ENCODE data around the gene PPM1K. TPM values are rescaled to one million over a fixed set of nuclear protein-coding genes. Genes with fewer than 3 reads are reported as not detected.

Gene PPM1K
- total and polyA plus RNA-seq, 2 donors (not counting 3 experiments of a cell fraction or from before 2014, with no cell fraction given): 4.0 to 8.6 TPM

DNA sequence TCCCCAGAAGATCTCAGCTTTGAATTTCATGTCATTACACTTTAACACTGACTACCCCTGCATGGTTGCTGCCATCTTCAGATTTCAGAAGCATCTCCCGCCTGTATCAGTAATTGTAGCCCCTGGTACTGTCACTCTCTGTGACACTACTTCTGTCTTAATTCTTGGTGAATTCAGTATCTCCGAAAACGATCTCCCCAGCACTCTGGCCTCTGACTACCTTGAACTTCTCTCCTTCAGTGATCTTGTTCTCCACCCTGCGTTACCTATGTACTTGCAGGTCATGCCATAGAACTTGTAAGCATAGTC lies 72.2 kb downstream of the PPM1K start:
- Histone ChIP-seq H3K9me1 (replicated peaks; ENCODE audit: control insufficient read depth, extremely low read depth, insufficient read depth, low read length) (no peaks in the 10 kb centered on the region), H3K4me1 (ENCODE audit: control insufficient read depth, extremely low read depth, insufficient read depth, low read length) (no peaks in the 10 kb centered on the region), H3K4me2 (ENCODE audit: insufficient read depth, low read length) (no peak overlapping the region), H3K27me3 (ENCODE audit: control insufficient read depth in 2 of 2, insufficient read depth in 2 of 2, low read length in 2 of 2) (no peaks in the 10 kb centered on the region), H3K27ac (ENCODE audit: insufficient read depth, low read depth, low read length) (no peak overlapping the region), H3K36me3 (ENCODE audit: control insufficient read depth in 2 of 2, extremely low read depth in 1 of 2, insufficient read depth in 2 of 2, low read length in 2 of 2) (no peaks in the 10 kb centered on the region), H2AFZ (ENCODE audit: low read depth, low read length) (no peak overlapping the region), H4K20me1 (replicated peaks; ENCODE audit: control insufficient read depth, extremely low read depth, insufficient read depth, low read length) (no peaks in the 10 kb centered on the region), H3K9ac (replicated peaks; ENCODE audit: extremely low read depth, insufficient read depth, low read length) (no peak overlapping the region), H3K79me2 (ENCODE audit: control insufficient read depth, insufficient read depth, low read length) (no peaks in the 10 kb centered on the region), H3K9me3 (replicated peaks; ENCODE audit: control insufficient read depth, insufficient read depth, low read length) (no peaks in the 10 kb centered on the region), H3K4me3 (replicated peaks in 1 of 3; ENCODE audit: insufficient read depth in 1 of 3, low read depth in 1 of 3, low read length in 3 of 3) (no peak overlapping the region)
- intact Hi-C loops (cut with micrococcal nuclease): loop anchor here (1.0 kb wide), 6 partner anchors 157 to 533 kb away; no protein-coding TSS in a partner anchor
- FAIRE-seq (no peak), DNase-seq (ENCODE audit: low read depth, low spot score) (no peak)
- POLR2A ChIA-PET: interaction anchor here (0.9 kb wide), 1 partner anchor 178 kb away, joined by 3 read pairs; no protein-coding TSS in a partner anchor
- no TSS peak for BruUV-seq (replicated peaks)
- dilution Hi-C loops (cut with MboI; ENCODE audit: extremely low pct_ligation_motif_present, low sequenced_read_pairs): no loop called here
- TF ChIP-seq, protein P1, sequence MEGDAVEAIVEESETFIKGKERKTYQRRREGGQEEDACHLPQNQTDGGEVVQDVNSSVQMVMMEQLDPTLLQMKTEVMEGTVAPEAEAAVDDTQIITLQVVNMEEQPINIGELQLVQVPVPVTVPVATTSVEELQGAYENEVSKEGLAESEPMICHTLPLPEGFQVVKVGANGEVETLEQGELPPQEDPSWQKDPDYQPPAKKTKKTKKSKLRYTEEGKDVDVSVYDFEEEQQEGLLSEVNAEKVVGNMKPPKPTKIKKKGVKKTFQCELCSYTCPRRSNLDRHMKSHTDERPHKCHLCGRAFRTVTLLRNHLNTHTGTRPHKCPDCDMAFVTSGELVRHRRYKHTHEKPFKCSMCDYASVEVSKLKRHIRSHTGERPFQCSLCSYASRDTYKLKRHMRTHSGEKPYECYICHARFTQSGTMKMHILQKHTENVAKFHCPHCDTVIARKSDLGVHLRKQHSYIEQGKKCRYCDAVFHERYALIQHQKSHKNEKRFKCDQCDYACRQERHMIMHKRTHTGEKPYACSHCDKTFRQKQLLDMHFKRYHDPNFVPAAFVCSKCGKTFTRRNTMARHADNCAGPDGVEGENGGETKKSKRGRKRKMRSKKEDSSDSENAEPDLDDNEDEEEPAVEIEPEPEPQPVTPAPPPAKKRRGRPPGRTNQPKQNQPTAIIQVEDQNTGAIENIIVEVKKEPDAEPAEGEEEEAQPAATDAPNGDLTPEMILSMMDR (IDR thresholded peaks at IDR 0.05; ENCODE audit: extremely low read depth in 1 of 2, insufficient read depth in 1 of 2, low read depth in 1 of 2, low read length in 2 of 2): no peak
- TF ChIP-seq MYC (IDR thresholded peaks at IDR 0.05; ENCODE audit: low read depth, low read length) (no peak), EZH2 (IDR thresholded peaks at IDR 0.05; ENCODE audit: borderline replicate concordance, low read depth, low read length, severe bottlenecking) (no peak), JUN (IDR thresholded peaks at IDR 0.05; ENCODE audit: borderline replicate concordance, insufficient read depth, insufficient read length, low read depth) (no peak), POLR2AphosphoS5 (IDR thresholded peaks at IDR 0.05; ENCODE audit: insufficient read depth, low read depth, low read length) (no peak), GATA2 (IDR thresholded peaks at IDR 0.05; ENCODE audit: insufficient read depth, insufficient read length, low read depth, low read length) (no peak), POLR2A (IDR thresholded peaks at IDR 0.05; ENCODE audit: low read depth, low read length) (no peak)
- TF ChIP-seq, protein P2, sequence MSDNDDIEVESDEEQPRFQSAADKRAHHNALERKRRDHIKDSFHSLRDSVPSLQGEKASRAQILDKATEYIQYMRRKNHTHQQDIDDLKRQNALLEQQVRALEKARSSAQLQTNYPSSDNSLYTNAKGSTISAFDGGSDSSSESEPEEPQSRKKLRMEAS (IDR thresholded peaks at IDR 0.05; ENCODE audit: insufficient read depth, insufficient read length): no peak
- CTCF ChIA-PET: interaction anchor here (0.7 to 10.6 kb wide), 49 partner anchors 8 to 1063 kb away, joined by 3 to 295 read pairs (median 4); partner anchors contain the start of genes HERC5 and PPM1K
